GM18507 (cell line): ENCODE measurements around the gene LNPK.
"Not testable (repeated sequence)": the region's sequence is repeated elsewhere in the genome, so short reads cannot be mapped to it uniquely, and the experiment has no call there.

Source experiments
- DNase-seq: peaks from one replicate; pipeline ENCODE4 v3.0.0; 2011; ENCODE audit warnings: low read depth; ENCODE audit not compliant: insufficient read length; ENCODE audit errors: extremely low spot score
- FAIRE-seq: peaks from 2 replicates; lab custom pipeline; 2011; peaks lifted over from hg19 to GRCh38; lab: Jason Lieb, UNC

The LNPK gene, protein sequence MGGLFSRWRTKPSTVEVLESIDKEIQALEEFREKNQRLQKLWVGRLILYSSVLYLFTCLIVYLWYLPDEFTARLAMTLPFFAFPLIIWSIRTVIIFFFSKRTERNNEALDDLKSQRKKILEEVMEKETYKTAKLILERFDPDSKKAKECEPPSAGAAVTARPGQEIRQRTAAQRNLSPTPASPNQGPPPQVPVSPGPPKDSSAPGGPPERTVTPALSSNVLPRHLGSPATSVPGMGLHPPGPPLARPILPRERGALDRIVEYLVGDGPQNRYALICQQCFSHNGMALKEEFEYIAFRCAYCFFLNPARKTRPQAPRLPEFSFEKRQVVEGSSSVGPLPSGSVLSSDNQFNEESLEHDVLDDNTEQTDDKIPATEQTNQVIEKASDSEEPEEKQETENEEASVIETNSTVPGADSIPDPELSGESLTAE

DNA sequence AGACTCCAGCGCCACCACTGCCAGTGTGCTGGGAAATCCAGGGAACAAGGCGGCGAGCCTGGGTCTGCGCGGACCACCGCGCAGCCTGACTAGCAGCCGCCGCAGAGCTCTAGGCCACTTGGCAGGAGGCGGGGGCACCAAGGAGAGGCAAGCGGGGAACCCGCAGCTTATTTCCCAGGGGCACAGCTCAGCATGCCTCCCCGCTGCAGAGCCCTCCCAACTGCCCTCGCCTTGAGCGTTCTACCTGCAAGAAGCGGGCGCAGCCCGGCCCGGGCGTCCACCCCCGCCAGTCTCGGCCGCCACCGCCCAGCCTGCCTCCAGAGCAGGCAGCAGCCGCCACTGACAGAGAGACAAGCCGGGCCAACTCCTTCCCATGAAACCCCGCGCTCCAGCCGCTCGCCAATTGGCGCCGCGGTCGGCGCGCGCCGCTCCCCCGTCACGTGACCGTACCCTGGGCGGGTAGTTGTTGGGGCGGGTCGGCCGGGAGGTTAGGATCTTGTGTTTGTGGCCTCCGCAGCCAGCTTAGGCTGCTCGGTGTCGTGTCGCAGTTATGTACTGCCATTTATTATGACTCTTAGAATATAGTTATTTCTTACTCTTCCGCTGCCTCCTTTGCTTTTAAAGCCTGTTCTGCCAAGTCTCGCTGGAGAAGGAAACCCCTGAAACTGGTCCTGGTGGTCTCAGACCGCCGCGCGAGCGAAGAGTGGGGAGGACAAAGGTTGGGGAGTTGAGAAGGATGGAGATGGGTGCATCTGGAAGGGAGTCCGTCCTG is at the start of gene LNPK:
LNPK (minus strand) TSS at position 352 of the 772 bp plus-strand sequence. CDS start 6,683 bp downstream, outside the sequence.
- peak; percentile 88 for DNase-seq
- peak; percentile 95 for FAIRE-seq

DNA sequence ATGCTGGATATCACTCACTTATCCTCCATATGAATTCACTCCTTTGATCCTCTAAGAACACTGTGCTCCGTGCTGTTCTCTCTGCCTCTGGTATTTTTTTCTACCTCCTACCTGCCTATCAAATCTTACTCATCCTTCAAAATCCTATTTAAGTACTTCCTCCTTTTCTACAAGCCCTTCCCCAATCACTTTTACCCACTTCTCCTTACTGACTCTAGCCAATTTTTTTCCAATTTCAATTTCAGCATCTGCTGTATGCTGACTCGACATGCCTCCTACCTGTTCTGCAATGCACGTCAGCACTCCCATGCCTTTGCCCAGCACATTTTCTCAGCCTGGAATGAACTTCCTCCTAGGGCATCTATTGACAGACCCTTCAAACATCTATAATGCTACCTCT is 37.3 kb upstream of the LNPK start:
- no peak for DNase-seq

GRCh38 chr2:176038694-176039093 is 36.6 kb upstream of the LNPK start:
- DNase-seq (no peak), FAIRE-seq (no peak)

More for the DNA sequence above, 37.3 kb upstream of the LNPK start:
- FAIRE-seq = no peak

GRCh38 chr2:176035013-176035691 is 33.1 kb upstream of the LNPK start:
- DNase-seq = no peak
- no peak for FAIRE-seq

DNA sequence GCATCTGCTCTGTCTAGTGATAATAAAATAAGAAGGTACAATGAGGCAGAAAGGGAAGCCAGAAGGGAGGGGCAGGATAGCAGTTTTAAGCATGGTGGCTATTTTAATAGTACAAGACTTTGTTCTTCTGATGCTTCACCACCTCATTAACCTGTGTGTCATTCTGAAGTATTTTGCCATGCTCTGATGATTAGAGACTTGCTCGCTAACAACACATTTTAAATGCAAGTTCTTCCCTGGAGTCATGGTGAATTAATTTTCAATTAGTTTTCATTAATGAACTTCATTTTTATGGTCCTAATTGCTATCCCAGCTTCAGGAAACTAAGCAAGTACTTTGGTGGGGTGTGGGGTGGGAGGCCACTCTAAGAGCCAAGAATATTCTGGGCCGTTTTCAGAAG is 25.7 kb upstream of the LNPK start:
- FAIRE-seq = no peak

GRCh38 chr2:176025932-176026331 is 23.9 kb upstream of the LNPK start:
- FAIRE-seq (no peak), DNase-seq (no peak)

More for the DNA sequence above, 25.7 kb upstream of the LNPK start:
- no peak for DNase-seq

DNA sequence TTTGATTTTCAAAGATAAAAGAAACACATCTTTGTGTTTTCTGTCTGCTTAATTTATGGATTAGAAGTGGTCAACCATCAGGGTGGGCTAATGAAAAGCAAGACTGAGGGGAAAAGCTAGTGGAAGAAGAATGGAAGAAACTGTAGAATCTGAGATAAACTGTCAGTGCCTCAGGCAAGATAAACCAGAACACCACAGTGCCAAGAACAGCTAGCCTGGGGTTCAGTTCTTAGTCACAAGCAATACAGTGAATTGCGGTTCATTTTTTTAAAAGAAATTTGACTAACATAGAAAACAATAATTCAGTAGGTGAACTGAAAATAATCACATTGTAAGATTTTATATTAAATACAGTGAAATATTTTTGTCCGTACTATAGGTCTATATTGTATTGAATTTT is 22.0 kb upstream of the LNPK start:
- FAIRE-seq = no peak

DNA sequence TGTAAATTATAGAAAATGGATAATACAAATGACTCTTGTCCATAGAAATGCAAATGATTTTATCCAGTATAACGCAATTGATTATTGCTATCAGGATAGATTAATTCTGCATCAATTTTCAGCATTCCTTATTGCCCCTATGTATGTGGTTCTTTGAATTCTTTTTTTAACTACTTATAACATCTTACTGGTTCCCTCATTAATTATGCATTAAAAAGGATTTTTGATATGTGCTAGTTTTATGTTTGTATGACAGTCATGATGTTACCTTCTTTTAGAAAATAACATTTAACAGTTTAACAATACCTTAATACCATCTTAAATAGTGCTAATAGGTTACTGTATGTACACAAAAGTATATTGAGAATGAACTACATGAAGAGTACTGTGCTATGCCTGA is 20.0 kb upstream of the LNPK start:
- DNase-seq (no peak), FAIRE-seq (no peak)

More for the DNA sequence above, 22.0 kb upstream of the LNPK start:
- no peak for DNase-seq

GRCh38 chr2:176020400-176020799 is 18.3 kb upstream of the LNPK start:
- DNase-seq = no peak
- no peak for FAIRE-seq

DNA sequence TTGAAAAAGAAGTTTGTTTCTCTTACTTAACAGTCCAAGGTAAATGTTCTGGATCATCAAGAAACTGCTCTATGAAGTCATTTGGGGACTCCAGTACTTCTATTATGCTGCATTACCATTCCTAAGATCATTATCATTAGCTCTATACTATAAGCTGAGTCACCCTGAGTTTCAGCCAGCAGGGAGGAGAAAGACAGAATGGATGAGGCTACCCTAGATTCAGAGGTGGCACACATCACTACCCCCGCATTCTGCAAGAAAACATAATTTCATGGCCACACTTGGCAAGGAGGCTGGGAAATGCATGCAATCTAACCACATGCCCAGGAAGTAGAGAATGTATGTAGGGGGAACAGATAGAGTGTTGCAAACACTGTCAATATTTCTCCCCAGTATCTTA is 16.6 kb upstream of the LNPK start:
- no peak for DNase-seq
- no peak for FAIRE-seq

DNA sequence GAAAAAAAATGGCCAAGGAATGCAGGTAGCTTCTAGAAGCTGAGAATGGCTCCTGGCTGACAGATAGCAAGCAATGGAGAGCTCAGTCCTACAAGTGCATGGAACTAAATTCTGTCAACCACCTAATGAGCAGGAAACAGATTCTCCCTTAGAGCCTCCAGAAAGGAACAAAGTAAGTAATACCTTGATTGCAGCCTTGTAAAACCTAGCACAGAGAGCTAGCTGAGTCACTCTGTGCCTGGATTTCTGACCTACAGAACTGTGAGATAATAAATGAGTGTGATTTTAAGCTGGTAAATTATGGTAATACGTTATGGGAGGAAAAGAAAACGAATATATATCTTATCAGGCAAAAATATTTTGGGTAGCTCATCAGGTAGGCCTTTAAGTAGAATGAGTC is 7.4 kb upstream of the LNPK start:
- DNase-seq = no peak

DNA sequence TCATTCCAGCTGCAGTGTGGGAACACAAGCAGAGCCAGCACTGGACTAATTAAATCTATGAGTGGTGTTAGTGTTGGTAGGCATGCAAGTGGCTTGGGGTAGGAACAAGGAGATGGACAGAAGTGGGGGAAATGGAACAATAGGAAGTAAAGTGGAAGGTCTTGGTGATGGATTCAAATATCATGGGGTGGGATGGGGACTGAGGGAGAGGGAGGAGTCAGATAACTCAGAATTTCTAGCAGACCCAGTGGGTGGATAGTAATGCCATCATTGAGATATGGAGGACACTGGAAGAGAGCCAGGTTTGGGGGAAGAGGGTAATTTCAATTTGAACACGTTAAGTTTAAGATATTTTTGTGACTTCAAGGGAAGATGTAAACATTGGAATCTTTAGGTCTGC is 2.9 kb upstream of the LNPK start:
- DNase-seq (no peak), FAIRE-seq (no peak)

More for the DNA sequence above, 7.4 kb upstream of the LNPK start:
- no peak for FAIRE-seq

DNA sequence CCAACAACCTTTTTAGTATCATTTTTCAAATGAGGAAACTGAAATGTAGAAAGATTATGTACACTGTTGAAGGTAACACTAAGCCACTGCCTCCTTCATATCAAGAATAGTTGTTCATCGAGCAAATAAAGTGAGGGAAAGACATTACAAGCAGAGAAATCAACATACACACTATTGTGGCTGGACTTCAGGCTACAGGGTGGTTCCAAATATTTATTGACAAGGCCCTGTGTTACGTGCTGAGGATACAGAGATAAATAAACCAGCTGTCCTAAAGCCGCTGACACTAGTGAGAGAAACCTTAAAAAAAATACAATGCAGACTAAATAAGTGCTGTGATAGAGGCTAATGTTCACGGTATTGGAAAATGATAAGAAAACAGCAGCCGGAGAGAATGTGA is 1.9 kb upstream of the LNPK start:
- DNase-seq (no peak), FAIRE-seq (no peak)

DNA sequence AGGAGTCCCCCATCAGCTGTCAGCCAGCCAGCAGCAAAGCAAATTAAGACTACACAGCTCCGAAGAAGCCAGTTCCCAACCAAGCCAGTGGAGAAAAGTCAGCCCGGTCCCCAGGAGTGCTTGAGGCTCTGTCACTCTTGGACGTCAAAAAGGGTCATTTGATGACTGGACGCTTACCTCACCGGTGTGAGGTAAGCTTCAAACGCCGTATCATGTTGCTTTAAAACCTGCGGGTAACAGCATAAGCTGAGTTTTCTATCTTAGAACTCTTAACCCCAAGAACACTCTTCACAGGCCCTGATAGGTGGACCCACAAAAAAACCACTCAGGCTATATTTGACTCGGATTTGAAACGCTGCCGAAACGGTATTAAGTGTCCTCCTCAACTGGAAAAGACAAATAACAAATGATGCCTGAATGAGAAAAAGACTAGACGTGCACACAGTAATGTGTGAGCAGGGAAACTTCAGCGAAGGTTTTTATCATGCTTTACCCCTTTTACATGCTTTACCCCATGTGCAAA is 682 bp upstream of the LNPK start:
- DNase-seq = no peak
- no peak for FAIRE-seq

DNA sequence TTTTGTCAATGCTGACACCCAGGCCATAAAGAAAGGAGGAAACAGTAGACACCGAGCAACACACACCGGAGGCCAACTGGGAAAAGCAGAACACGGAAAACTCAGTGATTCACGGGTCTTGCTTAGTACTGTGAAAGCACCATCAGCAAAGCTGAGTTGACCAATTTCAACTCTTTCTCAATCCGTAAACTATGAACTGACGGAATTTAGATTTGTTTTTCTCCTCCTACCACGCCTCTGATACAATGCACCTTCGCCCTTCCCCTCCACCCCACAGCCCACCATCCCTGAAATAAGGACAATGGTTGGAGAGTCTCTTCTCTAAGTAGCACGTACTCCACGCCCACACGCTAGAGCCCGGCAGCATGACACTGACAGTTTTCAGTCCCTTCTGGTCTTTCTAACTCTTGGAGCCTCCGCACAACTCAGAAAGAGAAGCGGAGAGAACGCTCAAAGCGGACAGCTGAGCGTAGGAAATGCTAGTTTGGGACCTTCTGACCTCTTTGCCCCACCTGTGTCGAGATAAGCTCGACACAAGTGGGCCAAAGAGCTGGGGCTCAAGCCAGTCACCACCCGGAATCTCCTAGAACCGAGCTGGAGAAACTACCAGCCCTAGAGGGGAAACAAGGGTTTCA is 669 bp downstream of the LNPK start:
- FAIRE-seq (peak; percentile 64), DNase-seq (no peak)

DNA sequence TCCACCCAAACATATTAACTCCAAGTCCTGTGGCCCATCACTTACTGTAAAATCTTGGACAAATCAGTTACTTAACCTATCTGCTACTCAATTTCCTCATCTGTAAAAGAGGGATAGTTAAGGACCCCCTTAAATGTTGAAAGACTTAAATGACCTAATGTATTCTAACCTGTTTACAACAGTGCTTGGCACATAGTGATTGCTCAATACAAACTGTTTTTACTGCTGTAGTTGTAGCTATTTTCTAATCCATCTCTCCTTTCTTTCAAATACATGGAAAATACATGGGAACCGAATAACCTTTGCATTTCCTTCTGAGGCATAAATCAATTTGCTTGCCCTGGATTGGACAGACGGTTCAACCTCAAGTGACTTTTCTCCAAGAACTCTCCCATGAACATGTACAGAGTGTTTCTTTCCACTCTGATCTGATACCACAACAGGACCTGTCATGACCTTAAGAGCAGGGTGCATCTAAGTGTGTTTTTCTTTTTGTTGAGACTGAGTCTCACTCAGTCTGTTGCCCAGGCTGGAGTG is 2.7 kb downstream of the LNPK start:
- no peak for FAIRE-seq
- no peak for DNase-seq

DNA sequence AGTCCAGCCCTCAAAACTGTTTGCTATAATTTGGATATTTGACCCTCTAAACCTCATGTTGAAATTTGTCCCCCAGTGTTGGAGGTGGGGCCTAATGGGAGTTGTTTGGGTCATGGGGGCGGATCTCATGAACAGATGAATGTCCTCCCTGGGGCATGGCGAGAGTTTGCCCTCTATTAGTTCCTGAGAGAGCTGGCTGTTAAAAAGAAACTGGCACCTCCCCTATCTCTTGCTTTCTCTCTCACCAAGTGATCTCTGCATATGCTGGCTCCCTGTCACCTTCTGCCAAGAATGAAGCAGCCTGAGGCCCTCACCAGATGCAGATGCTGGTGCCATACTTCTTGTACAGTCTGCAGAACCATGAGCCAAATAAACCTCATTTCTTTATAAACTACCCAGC is 12.0 kb downstream of the LNPK start:
- FAIRE-seq = no peak
- no peak for DNase-seq

GRCh38 chr2:175987126-175987525 is 14.9 kb downstream of the LNPK start:
- not testable (repeated sequence) for FAIRE-seq, DNase-seq

DNA sequence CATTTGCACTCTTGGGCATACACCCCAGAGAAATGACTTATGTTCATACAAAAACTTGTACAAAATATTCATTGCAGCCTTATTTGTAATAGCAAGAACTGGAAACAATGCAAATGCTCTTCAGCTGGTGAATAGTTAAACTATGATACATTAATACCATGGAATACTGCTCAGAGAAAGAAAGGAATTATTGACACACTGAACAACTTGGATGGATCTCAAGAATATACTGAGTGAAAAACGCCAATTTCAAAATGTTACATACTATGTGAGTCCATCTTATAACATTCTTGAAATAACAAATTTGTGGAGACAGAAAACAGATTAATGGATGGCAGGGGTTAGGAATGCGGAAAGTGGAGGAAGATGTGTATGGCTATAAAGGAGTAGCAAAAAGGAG is 17.2 kb downstream of the LNPK start:
- FAIRE-seq = no peak
- no peak for DNase-seq
